Thoracic aorta (tissue), 2 donors: ENCODE results near the gene CNKSR3. TPM values are rescaled to one million over a fixed set of nuclear protein-coding genes. Genes with fewer than 3 reads are reported as not detected.

ENCODE experiments used
- ATAC-seq: fragments of 150-250 bp; one replicate; pipeline ENCODE4 v1.8.0; 2017; ENCODE audit warnings: low read depth; ENCODE audit not compliant: insufficient number of reproducible peaks, low FRiP score
- DNase-seq: peaks from one replicate; pipeline ENCODE4 v3.0.0-alpha.2; 2020; ENCODE audit warnings: low spot score
- H3K27ac ChIP-seq, 2 donors: fragments of 200-600 bp; sonication (generic); 1 replicate in 1 of 2; 2 replicates in 1 of 2; pipeline ENCODE4 v1.5.1; 2016; ENCODE audit warnings: mild to moderate bottlenecking in 2 of 2, moderate library complexity in 2 of 2
- H3K27me3 ChIP-seq: fragments of 200-600 bp; sonication (generic); replicated peaks from 2 replicates; pipeline ENCODE4 v1.6.0; 2016; ENCODE audit warnings: mild to moderate bottlenecking; ENCODE audit not compliant: insufficient read depth
- H3K36me3 ChIP-seq: fragments of 200-600 bp; sonication (generic); one replicate; pipeline ENCODE4 v1.5.1; 2016
- H3K4me1 ChIP-seq, 2 donors: fragments of 200-600 bp; sonication (generic); 1 replicate in 1 of 2; 2 replicates in 1 of 2; pipeline versions ENCODE4 v1.5.1 to v1.6.0; 2016; ENCODE audit warnings: low read depth in 2 of 2, mild to moderate bottlenecking in 1 of 2; ENCODE audit not compliant: control insufficient read depth in 1 of 2
- H3K4me3 ChIP-seq: fragments of 200-600 bp; sonication (generic); 2 replicates; pipeline ENCODE4 v1.5.1; 2016; ENCODE audit warnings: mild to moderate bottlenecking
- H3K9me3 ChIP-seq: fragments of 200-600 bp; sonication (generic); 2 replicates; pipeline ENCODE4 v1.5.1; 2016
- CTCF ChIP-seq: fragments of 200-600 bp; sonication (generic); IDR thresholded peaks from one replicate; pipeline ENCODE4 v1.5.1; 2019; ENCODE audit warnings: antibody characterized with exemption
- total RNA-seq, 2 donors: library from RNA; depleted of rRNA; stranded (reverse); fragments of >200 nt; gene quantifications; one replicate each; pipeline versions ENCODE4 v1.1.0 to v1.2.3, GENCODE V29; 2016

Gene CNKSR3
- total RNA-seq, 2 donors from 2014 or later = 20.2 to 22.9 TPM

GRCh38 chr6:154503658-154504057 is 6.8 kb downstream of the CNKSR3 start:
- Histone ChIP-seq H3K36me3 (no peaks in the 10 kb centered on the region), H3K4me3 (no peak overlapping the region), H3K27ac (no peak overlapping the region), H3K9me3 (no peaks in the 10 kb centered on the region), H3K4me1 (peaks cover 6 to 86% of the 10 kb centered on the region in 2 donors), H3K27me3 (no peaks in the 10 kb centered on the region)
- no peak for TF ChIP-seq CTCF
- DNase-seq (no peak), ATAC-seq (no peak)

- Histone ChIP-seq H3K4me1 (peaks cover 6 to 76% of the 10 kb centered on the region in 2 donors), H3K27ac (no peak overlapping the region), H3K36me3 (no peaks in the 10 kb centered on the region), H3K27me3 (no peaks in the 10 kb centered on the region), H3K9me3 (no peaks in the 10 kb centered on the region), H3K4me3 (no peak overlapping the region)
- no peak for DNase-seq
- no peak for TF ChIP-seq CTCF
- ATAC-seq = no peak
Measured at GRCh38 chr6:154502553-154502952, 7.9 kb downstream of the CNKSR3 start.

GRCh38 chr6:154501578-154501868 is 9.0 kb downstream of the CNKSR3 start:
- H3K27ac ChIP-seq = no peak overlapping the region
- H3K4me1 ChIP-seq = peaks cover 6 to 66% of the 10 kb centered on the region in 2 donors
- no peaks in the 10 kb centered on the region for H3K27me3 ChIP-seq
- no peaks in the 10 kb centered on the region for H3K36me3 ChIP-seq
- DNase-seq (no peak), ATAC-seq (no peak)
- H3K4me3 ChIP-seq = no peak overlapping the region
- no peak for TF ChIP-seq CTCF
- H3K9me3 ChIP-seq = no peaks in the 10 kb centered on the region

GRCh38 chr6:154500769-154501577 is 9.5 kb downstream of the CNKSR3 start:
- ATAC-seq (no peak), DNase-seq (no peak)
- Histone ChIP-seq H3K9me3 (no peaks in the 10 kb centered on the region), H3K36me3 (no peaks in the 10 kb centered on the region), H3K4me1 (peaks cover 6 to 60% of the 10 kb centered on the region in 2 donors), H3K27ac (peak overlapping the region in 1 of 2 donors; percentile 31), H3K4me3 (no peak overlapping the region), H3K27me3 (no peaks in the 10 kb centered on the region)
- TF ChIP-seq CTCF = peak; percentile 23

GRCh38 chr6:154499855-154500589 is 10.5 kb downstream of the CNKSR3 start:
- peaks cover 6 to 59% of the 10 kb centered on the region in 2 donors for H3K4me1 ChIP-seq
- H3K9me3 ChIP-seq = no peaks in the 10 kb centered on the region
- no peak for DNase-seq
- H3K36me3 ChIP-seq = no peaks in the 10 kb centered on the region
- no peak overlapping the region for H3K4me3 ChIP-seq
- ATAC-seq = no peak
- H3K27me3 ChIP-seq = no peaks in the 10 kb centered on the region
- no peak for TF ChIP-seq CTCF
- peak overlapping the region in 1 of 2 donors; percentile 31 for H3K27ac ChIP-seq
